SU-DHL-6 (cell line): ENCODE measurements around the gene LRCH1.

Source experiments
- H2AFZ ChIP-seq: fragments of 200-600 bp; sonication (generic); 2 replicates; pipeline ENCODE4 v1.6.1; 2014; ENCODE audit warnings: low read depth, mild to moderate bottlenecking, moderate library complexity, mixed read lengths, antibody characterized with exemption, low read length; ENCODE audit not compliant: severe bottlenecking
- H3F3A ChIP-seq: fragments of 200-600 bp; shearing (Covaris generic); 2 replicates; pipeline ENCODE4 v1.6.0; 2016; ENCODE audit warnings: antibody characterized with exemption, mild to moderate bottlenecking; ENCODE audit not compliant: insufficient read depth
- H3K27ac ChIP-seq: fragments of 200-600 bp; sonication (generic); 2 replicates; pipeline ENCODE4 v1.5.1; 2016; ENCODE audit warnings: low read depth, mild to moderate bottlenecking, low read length, moderate library complexity, mixed read lengths
- H3K27me3 ChIP-seq: fragments of 200-600 bp; sonication (generic), shearing (Covaris generic); 2 replicates; pipeline ENCODE4 v1.6.0; 2014; ENCODE audit warnings: mild to moderate bottlenecking, low read length
- H3K36me3 ChIP-seq: fragments of 200-600 bp; sonication (generic); 2 replicates; pipeline ENCODE4 v1.6.1; 2014; ENCODE audit warnings: mild to moderate bottlenecking, low read length, mixed read lengths
- H3K4me2 ChIP-seq: fragments of 300-600, 200-600 bp; shearing (Covaris generic), sonication (generic); 2 replicates; pipeline ENCODE4 v1.6.0; 2014; ENCODE audit warnings: low read length, low read depth, mild to moderate bottlenecking; ENCODE audit not compliant: poor library complexity, severe bottlenecking
- H3K4me3 ChIP-seq: fragments of 200-600 bp; sonication (generic); 2 replicates; pipeline ENCODE4 v1.5.1; 2014; ENCODE audit warnings: antibody characterized with exemption, low read length, mild to moderate bottlenecking, mixed read lengths; ENCODE audit not compliant: insufficient read depth, poor library complexity, severe bottlenecking
- H3K79me2 ChIP-seq: fragments of 200-600 bp; sonication (generic); 2 replicates; pipeline ENCODE4 v1.6.1; 2014; ENCODE audit warnings: mild to moderate bottlenecking, low read length, moderate library complexity; ENCODE audit not compliant: insufficient read depth
- H3K9ac ChIP-seq: fragments of 200-600 bp; sonication (generic); 2 replicates; pipeline ENCODE4 v1.7.0; 2014; ENCODE audit warnings: mild to moderate bottlenecking, low read length
- H3K9me2 ChIP-seq: fragments of 200-600 bp; sonication (generic); replicated peaks from 2 replicates; pipeline ENCODE4 v1.6.1; 2014; ENCODE audit warnings: low read length; ENCODE audit not compliant: insufficient read depth
- H3K9me3 ChIP-seq: fragments of 200-600 bp; sonication (generic); 2 replicates; pipeline ENCODE4 v1.6.1; 2014; ENCODE audit warnings: low read length, mixed read lengths; ENCODE audit not compliant: insufficient read depth
- H4K20me1 ChIP-seq: fragments of 200-600 bp; sonication (generic); 2 replicates; pipeline ENCODE4 v1.6.1; 2014; ENCODE audit warnings: low read depth, mild to moderate bottlenecking, antibody characterized with exemption, low read length, moderate library complexity, mixed read lengths
- CTCF ChIP-seq: fragments of 200-600 bp; sonication (generic); IDR thresholded peaks from one replicate; pipeline ENCODE4 v1.5.1; 2017; ENCODE audit warnings: antibody characterized with exemption, mild to moderate bottlenecking, low read length, moderate library complexity; ENCODE audit not compliant: insufficient read depth, poor library complexity, severe bottlenecking
- EZH2phosphoT487 ChIP-seq: fragments of 200-600 bp; sonication (generic), shearing (Covaris generic); conservative IDR thresholded peaks from 2 replicates; pipeline ENCODE4 v1.6.1; 2018; ENCODE audit warnings: mild to moderate bottlenecking, antibody characterized with exemption, low read length, moderate library complexity, mixed read lengths

The LRCH1 gene

GRCh38 chr13:46679369-46680120 lies 126.6 kb downstream of the LRCH1 start:
- Histone ChIP-seq H3K4me2 (no peak overlapping the region), H4K20me1 (no peaks in the 10 kb centered on the region), H2AFZ (no peak overlapping the region), H3K36me3 (0 out of 2 replicates have a peak, but pooled peaks cover 7% of the 10 kb centered on the region), H3K27me3 (no peaks in the 10 kb centered on the region), H3K9me3 (no peaks in the 10 kb centered on the region), H3K9ac (no peak overlapping the region), H3K4me3 (no peak overlapping the region), H3K9me2 (no peaks in the 10 kb centered on the region), H3K27ac (no peak overlapping the region), H3K79me2 (peaks cover 35% of the 10 kb centered on the region), H3F3A (no peaks in the 10 kb centered on the region)
- TF ChIP-seq CTCF (no peak), EZH2phosphoT487 (no peak)

GRCh38 chr13:46682015-46682414 lies 129.0 kb downstream of the LRCH1 start:
- Histone ChIP-seq H2AFZ (no peak overlapping the region), H3K79me2 (peaks cover 29% of the 10 kb centered on the region), H3K4me2 (no peak overlapping the region), H3K9ac (no peak overlapping the region), H3K27ac (no peak overlapping the region), H3F3A (no peaks in the 10 kb centered on the region), H3K9me3 (no peaks in the 10 kb centered on the region), H3K9me2 (no peaks in the 10 kb centered on the region), H4K20me1 (no peaks in the 10 kb centered on the region), H3K27me3 (no peaks in the 10 kb centered on the region), H3K36me3 (0 out of 2 replicates have a peak, but pooled peaks cover 7% of the 10 kb centered on the region), H3K4me3 (no peak overlapping the region)
- TF ChIP-seq EZH2phosphoT487, result no peak
- TF ChIP-seq CTCF, result no peak

- Histone ChIP-seq H3F3A (no peaks in the 10 kb centered on the region), H3K9me2 (no peaks in the 10 kb centered on the region), H3K36me3 (0 out of 2 replicates have a peak, but pooled peaks cover 7% of the 10 kb centered on the region), H3K4me2 (no peak overlapping the region), H3K79me2 (peaks cover 29% of the 10 kb centered on the region), H3K9ac (no peak overlapping the region), H3K27me3 (no peaks in the 10 kb centered on the region), H2AFZ (no peak overlapping the region), H3K4me3 (no peak overlapping the region), H4K20me1 (no peaks in the 10 kb centered on the region), H3K27ac (no peak overlapping the region), H3K9me3 (no peaks in the 10 kb centered on the region)
- TF ChIP-seq CTCF (no peak), EZH2phosphoT487 (no peak)
Observed at GRCh38 chr13:46682707-46683106, 129.7 kb downstream of the LRCH1 start.
